AG20443 (cell line): ENCODE data around the gene PSMD11.
"Not testable (repeated sequence)": the region's sequence is repeated elsewhere in the genome, so short reads cannot be mapped to it uniquely, and the experiment has no call there.

ENCODE experiments used
- DNase-seq: peaks from one replicate; pipeline ENCODE4 v3.0.0; 2012; ENCODE audit warnings: low spot score, mixed read lengths

Gene PSMD11

GRCh38 chr17:32444301-32445073 lies at the start of gene PSMD11:
PSMD11 (plus strand) TSS chr17:32444510; CDS start chr17:32444524, 14 bp downstream.
- peak; percentile 99 for DNase-seq

GRCh38 chr17:32396343-32396742 lies 48.0 kb upstream of the PSMD11 start:
- DNase-seq = no peak

- no peak for DNase-seq
Observed at GRCh38 chr17:32398946-32399345, 45.4 kb upstream of the PSMD11 start.

GRCh38 chr17:32410085-32410484 lies 34.2 kb upstream of the PSMD11 start:
- not testable (repeated sequence) for DNase-seq

- DNase-seq = no peak
Observed at GRCh38 chr17:32426894-32427293, 17.4 kb upstream of the PSMD11 start.

- no peak for DNase-seq
Observed at GRCh38 chr17:32429598-32429997, 14.7 kb upstream of the PSMD11 start.

- no peak for DNase-seq
Observed at GRCh38 chr17:32440722-32441121, 3.6 kb upstream of the PSMD11 start.

GRCh38 chr17:32441886-32442285 lies 2.4 kb upstream of the PSMD11 start:
- no peak for DNase-seq

GRCh38 chr17:32443827-32444300 lies 446 bp upstream of the PSMD11 start:
- DNase-seq = no peak

GRCh38 chr17:32445074-32445415 lies 735 bp downstream of the PSMD11 start:
- DNase-seq = peak; percentile 74

GRCh38 chr17:32445497-32445896 lies 1.2 kb downstream of the PSMD11 start:
- no peak for DNase-seq

GRCh38 chr17:32445971-32446370 lies 1.7 kb downstream of the PSMD11 start:
- DNase-seq = no peak

- no peak for DNase-seq
Observed at GRCh38 chr17:32446949-32447348, 2.6 kb downstream of the PSMD11 start.

GRCh38 chr17:32449963-32450362 lies 5.7 kb downstream of the PSMD11 start:
- no peak for DNase-seq

GRCh38 chr17:32450379-32450778 lies 6.1 kb downstream of the PSMD11 start:
- DNase-seq = not testable (repeated sequence)

- no peak for DNase-seq
Observed at GRCh38 chr17:32451879-32452278, 7.6 kb downstream of the PSMD11 start.

GRCh38 chr17:32452281-32452680 lies 8.0 kb downstream of the PSMD11 start:
- no peak for DNase-seq

- no peak for DNase-seq
Observed at GRCh38 chr17:32453370-32453769, 9.1 kb downstream of the PSMD11 start.

- no peak for DNase-seq
Observed at GRCh38 chr17:32458371-32458770, 14.1 kb downstream of the PSMD11 start.

- no peak for DNase-seq
Observed at GRCh38 chr17:32460054-32460453, 15.7 kb downstream of the PSMD11 start.

- no peak for DNase-seq
Observed at GRCh38 chr17:32461498-32461852, 17.2 kb downstream of the PSMD11 start.

GRCh38 chr17:32461853-32462617 lies 17.7 kb downstream of the PSMD11 start:
- peak; percentile 40 for DNase-seq

- no peak for DNase-seq
Observed at GRCh38 chr17:32463304-32463703, 19.0 kb downstream of the PSMD11 start.
